ENCODE results near the gene KRTAP1-1. TPM values are rescaled to one million over a fixed set of nuclear protein-coding genes. Genes with fewer than 3 reads are reported as not detected.

Gene KRTAP1-1
- total and polyA plus RNA-seq, 8 donors, result not detected

DNA sequence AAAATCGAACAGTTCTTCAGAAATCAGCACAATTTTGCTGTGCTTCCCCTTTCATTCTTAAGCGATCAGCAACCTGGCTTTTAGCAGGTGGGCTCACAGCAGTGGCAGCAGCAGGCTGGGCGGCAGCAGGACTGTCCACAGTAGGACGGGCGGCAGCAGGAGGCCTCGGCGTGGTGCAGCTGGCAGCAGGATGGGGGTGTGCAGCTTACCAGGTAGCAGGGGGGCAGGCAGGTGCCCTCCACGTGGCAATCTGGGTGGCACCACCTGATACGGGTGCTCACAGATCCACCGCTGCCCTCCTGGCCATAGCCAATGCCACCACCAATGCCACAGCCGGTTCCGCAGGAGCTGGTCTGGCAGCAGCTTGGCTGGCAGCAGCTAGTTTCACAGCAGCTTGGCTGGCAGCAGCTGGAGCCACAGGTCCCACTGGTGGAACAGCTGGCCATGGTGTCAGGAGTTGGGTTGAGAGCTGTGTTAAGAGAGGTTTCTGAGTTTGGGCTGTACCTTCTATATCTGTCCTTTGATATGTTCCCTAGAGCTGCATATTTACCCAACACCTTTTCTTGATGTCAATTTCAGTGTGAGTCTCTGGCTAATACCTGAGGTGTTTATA, 11.5 kb downstream of the KRTAP1-1 start, which contains the start of gene KRTAP1-4:
Gene KRTAP1-4, minus strand, starts transcription at position 563 of the 613 bp plus-strand sequence. Its CDS starts 117 bp downstream, at position 446.
- Histone ChIP-seq H3K27me3 (peaks cover 0 to 21% of the 10 kb centered on the region in 2 donors), H3K4me1 (no peaks in the 10 kb centered on the region), H3K9me3 (no peaks in the 10 kb centered on the region), H3K36me3 (no peaks in the 10 kb centered on the region), H3K27ac (no peak within 1 kb of the TSS), H3K4me3 (no peak within 1 kb of the TSS)
- TF ChIP-seq, protein P1, sequence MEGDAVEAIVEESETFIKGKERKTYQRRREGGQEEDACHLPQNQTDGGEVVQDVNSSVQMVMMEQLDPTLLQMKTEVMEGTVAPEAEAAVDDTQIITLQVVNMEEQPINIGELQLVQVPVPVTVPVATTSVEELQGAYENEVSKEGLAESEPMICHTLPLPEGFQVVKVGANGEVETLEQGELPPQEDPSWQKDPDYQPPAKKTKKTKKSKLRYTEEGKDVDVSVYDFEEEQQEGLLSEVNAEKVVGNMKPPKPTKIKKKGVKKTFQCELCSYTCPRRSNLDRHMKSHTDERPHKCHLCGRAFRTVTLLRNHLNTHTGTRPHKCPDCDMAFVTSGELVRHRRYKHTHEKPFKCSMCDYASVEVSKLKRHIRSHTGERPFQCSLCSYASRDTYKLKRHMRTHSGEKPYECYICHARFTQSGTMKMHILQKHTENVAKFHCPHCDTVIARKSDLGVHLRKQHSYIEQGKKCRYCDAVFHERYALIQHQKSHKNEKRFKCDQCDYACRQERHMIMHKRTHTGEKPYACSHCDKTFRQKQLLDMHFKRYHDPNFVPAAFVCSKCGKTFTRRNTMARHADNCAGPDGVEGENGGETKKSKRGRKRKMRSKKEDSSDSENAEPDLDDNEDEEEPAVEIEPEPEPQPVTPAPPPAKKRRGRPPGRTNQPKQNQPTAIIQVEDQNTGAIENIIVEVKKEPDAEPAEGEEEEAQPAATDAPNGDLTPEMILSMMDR (IDR thresholded peaks at IDR 0.05), result no peak
- no peak for DNase-seq
- no peak for ATAC-seq
- intact Hi-C loops (cut with DNase I), result no loop called here

- Histone ChIP-seq H3K4me1 (no peaks in the 10 kb centered on the region), H3K36me3 (no peaks in the 10 kb centered on the region), H3K4me3 (no peak within 1 kb of the TSS), H3K9me3 (no peaks in the 10 kb centered on the region), H3K27me3 (peaks cover 0 to 21% of the 10 kb centered on the region in 2 donors), H3K27ac (no peak within 1 kb of the TSS)
- intact Hi-C loops (cut with DNase I), result no loop called here
- DNase-seq (peak in 1 of 4 donors; percentile 64), ATAC-seq (no peak)
- TF ChIP-seq, protein P1 (IDR thresholded peaks at IDR 0.05), result no peak
Observed at GRCh38 chr17:41026715-41027471, 14.4 kb downstream of the KRTAP1-1 start, which contains the start of gene KRTAP1-5. Gene KRTAP1-5, minus strand, starts transcription at chr17:41027208. Its CDS starts 53 bp downstream, at chr17:41027155.

DNA sequence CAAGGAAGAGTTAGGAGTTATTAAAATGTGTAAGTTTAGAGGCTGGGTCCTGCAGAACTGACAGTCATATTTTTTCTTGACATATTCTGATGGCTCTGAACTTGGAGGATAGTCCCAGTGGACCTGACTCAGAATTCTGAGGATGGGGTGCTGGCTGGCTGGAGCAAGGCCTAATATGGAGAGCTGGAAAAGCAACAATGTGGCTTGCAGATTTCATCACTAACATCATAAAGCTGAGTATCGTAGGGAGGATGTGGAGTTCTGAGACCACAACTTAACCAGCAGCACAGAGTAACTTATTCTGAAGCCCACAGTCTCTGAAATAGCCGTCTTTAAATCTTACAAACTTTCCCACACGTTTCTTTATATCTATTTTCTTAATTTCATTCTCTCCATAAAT, 16.6 kb downstream of the KRTAP1-1 start:
- no peak overlapping the region for H3K27ac ChIP-seq
- DNase-seq, result no peak
- ATAC-seq, result no peak

DNA sequence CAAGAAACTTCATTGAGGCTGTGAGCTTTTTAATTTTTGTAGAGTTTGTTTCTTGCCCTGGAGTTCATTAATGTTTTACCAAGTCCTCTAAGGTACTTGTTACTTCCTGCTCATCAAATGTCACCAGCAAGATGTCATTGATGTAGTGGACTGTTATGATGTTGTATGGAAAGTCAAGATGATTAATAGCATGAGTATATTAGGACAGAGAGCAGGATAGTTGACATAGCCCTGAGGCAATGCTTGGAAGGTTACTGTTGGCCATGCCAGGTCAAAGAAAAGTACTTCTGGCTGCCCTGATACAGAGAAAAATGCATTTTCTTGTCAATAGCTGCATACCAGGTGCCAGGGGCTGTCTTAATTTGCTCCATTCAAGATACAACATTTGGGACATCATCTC, 20.9 kb downstream of the KRTAP1-1 start:
- no peak for ATAC-seq
- Histone ChIP-seq H3K27ac (no peak overlapping the region), H3K36me3 (no peaks in the 10 kb centered on the region), H3K9me3 (no peaks in the 10 kb centered on the region), H3K27me3 (no peaks in the 10 kb centered on the region), H3K4me1 (no peaks in the 10 kb centered on the region), H3K4me3 (no peak overlapping the region)
- DNase-seq, result no peak
- intact Hi-C loops (cut with DNase I), result no loop called here
- TF ChIP-seq, protein P1 (IDR thresholded peaks at IDR 0.05), result no peak

More for the DNA sequence above, 16.6 kb downstream of the KRTAP1-1 start:
- Histone ChIP-seq H3K36me3 (no peaks in the 10 kb centered on the region), H3K4me3 (no peak overlapping the region), H3K9me3 (no peaks in the 10 kb centered on the region), H3K4me1 (no peaks in the 10 kb centered on the region), H3K27me3 (peaks cover 0 to 7% of the 10 kb centered on the region in 2 donors)
- intact Hi-C loops (cut with DNase I), result no loop called here
- TF ChIP-seq, protein P1 (IDR thresholded peaks at IDR 0.05), result no peak

GRCh38 chr17:41019415-41019814, 21.8 kb downstream of the KRTAP1-1 start:
- intact Hi-C loops (cut with DNase I), result no loop called here
- Histone ChIP-seq H3K9me3 (no peaks in the 10 kb centered on the region), H3K4me3 (no peak overlapping the region), H3K27ac (no peak overlapping the region), H3K27me3 (no peaks in the 10 kb centered on the region), H3K4me1 (no peaks in the 10 kb centered on the region), H3K36me3 (no peaks in the 10 kb centered on the region)
- no peak for ATAC-seq
- DNase-seq, result no peak
- TF ChIP-seq, protein P1 (IDR thresholded peaks at IDR 0.05), result no peak
